ENCODE measurements around the gene PMCH.
"Not testable (repeated sequence)": the region's sequence is repeated elsewhere in the genome, so short reads cannot be mapped to it uniquely, and the experiment has no call there.

The PMCH gene, protein sequence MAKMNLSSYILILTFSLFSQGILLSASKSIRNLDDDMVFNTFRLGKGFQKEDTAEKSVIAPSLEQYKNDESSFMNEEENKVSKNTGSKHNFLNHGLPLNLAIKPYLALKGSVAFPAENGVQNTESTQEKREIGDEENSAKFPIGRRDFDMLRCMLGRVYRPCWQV

DNA sequence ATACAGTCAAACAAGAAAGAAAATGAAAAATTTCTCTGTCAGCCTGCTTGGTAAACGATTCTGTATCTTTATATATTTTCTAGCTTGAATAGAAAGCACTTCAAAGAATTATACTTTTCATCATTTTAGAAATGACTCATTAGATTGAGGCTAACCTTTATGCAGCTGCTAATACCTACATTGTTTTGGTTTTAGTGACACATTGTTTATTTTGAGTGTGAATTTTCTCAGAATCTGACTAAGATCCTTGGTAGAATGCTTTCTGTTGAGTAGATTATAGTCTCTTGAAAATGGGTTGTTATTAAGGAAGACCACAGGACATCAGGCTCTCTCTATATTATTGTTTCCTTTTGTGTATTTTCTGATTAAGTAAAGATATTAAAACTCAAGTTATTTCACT, at the start of gene PMCH:
Gene PMCH (minus strand): TSS at position 45 of the 400 bp plus-strand sequence. CDS start 63 bp downstream, outside the sequence.
- DNase-seq: no peak

DNA sequence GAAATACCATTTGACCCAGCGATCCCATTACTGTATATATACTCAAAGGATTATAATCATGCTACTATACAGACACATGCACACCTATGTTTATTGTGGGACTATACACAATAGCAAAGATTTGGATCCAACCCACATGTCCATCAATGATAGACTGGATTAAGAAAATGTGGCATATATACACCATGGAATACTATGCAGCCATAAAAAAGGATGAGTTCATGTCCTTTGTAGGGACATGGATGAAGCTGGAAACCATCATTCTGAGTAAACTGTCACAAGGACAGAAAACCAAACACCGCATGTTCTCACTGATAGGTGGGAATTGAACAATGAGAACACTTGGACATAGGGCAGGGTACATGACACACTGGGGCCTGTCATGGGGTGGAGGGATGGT, 43.2 kb upstream of the PMCH start:
- DNase-seq: not testable (repeated sequence)

DNA sequence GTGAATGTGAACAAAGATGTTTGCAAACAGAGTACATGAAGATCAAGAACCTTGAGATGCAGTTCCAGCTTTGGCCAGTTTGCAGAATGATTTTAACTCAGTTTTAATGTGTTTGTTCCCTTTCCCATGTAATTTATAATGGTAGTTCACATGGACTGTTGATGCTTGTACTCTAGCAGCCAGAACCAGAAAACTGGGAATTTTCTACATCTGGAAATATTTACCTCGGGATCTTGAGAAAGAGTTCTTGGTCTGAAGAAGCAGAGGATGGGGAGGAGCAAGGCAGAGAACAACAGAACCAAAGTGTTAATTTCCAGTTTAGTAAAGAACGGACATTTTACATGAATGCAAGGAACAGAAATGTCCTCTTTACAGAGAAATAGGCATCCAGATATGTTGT, 37.0 kb upstream of the PMCH start:
- DNase-seq: no peak

DNA sequence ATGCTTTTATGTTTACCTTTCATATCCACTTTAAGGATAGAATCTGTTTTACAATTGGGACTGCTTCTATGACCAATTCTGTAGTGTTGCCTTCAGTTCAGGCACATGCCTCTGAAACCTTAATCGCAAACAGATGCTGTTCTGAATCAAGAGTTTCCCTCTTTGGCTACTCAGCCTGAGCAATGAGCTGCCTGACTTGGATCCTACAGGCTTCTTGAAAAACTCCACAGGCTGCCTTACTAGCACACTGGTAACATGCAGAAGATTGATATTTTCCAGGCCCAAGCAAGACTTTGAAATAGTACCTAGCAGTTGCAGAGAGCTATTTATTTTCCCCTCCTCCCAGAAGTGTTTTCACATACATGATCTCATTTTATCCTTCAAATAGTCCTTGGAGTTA, 34.8 kb upstream of the PMCH start:
- no peak for DNase-seq

DNA sequence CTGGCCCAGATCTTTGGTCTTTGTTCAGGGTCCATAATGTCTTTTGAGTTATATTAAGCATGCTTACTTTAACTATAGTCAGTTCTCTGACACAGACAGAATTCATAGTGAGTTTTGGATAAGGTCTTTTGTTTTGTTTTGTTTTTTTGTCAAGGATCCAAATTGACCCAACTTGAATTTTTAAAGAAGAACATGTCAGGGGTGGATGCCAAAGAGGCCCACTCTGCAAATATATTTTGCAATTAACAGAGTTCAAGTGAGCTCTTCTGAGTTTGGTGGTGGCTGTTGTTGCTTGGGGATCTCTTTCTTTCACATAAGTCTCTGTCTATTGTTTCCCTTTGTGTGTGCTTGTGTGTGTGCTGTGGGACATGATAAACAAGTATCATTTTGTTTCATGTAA, 34.4 kb upstream of the PMCH start:
- no peak for DNase-seq

DNA sequence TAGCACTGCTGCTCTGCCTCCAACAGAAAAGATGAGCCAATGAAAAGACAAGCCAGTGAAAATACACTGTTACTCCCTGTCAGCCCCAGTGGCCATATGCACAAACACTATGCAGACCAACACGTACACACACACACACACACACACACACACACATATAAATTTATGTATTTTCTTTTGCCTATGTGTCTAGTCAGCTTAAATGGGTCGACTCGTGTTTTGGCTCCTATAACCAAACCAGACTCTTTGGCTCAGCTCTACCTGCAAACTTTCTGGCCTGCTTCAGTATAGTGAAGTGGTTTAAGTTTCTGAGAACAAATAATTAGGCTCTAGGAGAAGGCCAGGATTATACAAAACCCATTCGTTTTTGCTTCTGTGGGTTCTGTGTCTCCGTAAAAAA, 30.3 kb upstream of the PMCH start:
- DNase-seq: no peak

DNA sequence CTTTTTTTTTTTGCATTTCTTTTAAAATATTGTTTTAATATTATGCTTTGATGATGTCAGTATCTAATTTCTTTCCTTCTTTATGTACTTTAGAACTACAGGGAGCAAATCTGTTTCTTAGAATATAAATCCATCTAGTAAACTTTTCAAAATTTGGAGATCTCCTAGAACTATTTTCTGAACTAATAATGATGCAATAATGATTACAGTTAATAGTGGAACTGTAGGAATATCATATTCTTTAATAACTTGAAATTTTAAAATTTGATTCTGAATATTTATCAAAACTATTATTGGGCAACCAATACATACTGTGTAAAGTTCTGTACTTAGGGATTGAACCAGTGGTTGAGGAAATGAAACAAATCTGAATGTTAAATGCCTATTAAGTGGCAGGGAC, 23.1 kb upstream of the PMCH start:
- no peak for DNase-seq

DNA sequence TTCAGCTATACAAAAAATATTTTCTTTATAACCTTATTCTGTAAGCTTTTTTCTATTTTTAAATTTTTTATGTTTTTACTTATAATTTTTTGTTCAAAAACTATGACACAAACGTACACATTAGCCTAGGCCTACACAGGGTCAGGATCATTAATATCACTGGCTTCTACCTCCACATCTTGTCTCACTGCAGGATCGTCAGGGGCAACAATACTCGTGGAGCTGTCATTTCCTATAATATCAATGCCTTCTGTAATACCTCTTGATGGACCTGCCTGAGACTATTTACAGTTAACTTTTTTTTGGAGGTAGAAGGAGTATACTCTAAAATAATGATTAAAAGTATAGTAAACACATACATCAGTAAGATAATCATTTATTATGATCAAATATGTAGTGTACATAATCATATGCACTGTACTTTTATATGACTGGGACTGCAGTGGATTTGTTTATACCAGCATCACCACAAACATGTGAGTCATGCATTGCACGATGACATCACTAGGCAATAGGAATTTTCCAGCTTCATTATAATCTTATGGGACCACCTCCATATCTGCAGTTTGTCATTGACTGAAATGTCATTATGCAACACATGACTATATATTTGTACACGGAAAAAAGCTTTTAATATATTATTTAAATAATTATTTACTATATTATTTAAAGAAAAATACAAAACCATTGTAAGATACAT, 18.5 kb upstream of the PMCH start:
- no peak for DNase-seq

DNA sequence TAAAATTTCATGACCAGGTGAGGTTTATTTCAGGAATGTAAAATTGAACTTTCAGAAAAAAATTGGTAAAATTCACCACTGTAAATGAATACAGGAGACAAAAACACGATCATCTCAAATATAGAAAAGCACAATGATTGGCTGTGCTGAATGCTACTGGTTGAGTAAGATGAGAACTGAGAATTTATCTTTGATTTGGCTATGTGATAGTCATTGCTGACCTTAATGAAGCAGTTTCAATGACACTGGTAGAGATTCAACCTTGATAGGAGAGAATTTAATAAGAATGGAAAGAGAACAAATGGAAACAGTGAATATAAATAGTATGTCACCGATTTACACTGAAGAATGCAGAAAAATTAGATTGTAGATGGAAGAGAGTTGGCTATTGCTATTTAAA, 6.4 kb upstream of the PMCH start:
- no peak for DNase-seq

DNA sequence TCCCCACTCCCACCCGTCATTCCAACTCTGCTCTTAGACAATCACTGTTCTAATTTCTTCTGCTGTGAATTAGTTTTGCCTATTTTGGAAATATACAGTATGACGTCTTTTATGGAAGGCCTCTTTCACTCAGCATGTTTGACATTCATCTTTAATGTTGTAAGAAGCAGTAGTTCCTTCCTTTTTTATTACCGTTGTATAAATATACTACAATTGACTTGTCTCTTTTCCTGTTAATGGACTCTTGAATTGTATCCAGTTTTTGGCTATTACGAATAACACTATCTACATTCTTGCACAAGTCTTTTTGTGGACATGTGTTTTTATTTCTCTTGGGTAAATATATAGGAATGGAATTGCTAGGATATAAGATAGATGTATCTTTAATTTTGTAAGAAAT, 4.9 kb upstream of the PMCH start:
- DNase-seq: no peak

DNA sequence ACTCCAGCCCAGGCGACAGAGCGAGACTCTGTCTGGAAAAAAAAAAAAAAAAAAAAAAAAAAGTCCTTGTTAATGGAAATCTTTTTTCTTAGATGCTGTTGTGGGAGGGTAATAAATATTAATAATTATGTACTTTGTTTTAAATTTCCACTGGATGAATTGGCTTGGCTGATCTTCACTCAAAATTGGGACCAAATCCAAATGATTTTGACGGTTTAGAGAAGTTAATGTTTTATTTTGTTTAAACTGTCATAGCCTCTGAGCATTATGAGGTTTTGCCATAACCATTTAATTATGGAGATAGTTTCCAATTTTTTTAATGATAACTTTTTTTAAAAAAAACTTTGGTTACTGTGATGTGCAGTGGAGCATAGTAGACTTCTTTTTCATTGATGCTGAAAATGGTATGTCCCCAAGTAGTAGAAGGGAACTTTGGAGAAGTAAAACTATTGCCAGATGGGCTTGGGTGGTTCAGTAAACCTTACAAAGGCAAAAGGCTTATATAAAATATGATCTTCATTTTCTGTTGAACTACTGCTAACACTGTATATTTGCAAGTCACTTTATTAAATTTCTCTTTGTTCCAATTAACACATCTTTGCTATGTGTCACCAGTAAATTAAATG, 3.9 kb upstream of the PMCH start:
- no peak for DNase-seq

DNA sequence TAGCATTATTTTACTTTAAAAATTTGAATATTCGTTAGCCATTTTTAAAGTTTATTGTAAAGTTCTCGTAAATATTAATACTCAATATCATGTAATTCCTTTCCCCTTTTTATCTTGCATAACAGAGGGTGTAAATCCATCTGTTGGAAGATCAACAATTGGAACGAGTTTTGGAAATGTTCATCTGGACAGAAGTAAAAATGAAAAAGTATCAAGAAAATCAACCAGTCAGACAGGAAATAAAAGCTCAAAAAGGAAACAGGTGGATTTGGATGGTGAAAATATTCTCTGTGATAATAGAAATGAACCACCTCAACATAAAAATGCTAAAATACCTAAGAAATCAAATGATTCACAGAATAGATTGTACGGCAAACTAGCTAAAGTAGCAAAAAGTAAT, 1.8 kb downstream of the PMCH start:
- DNase-seq: no peak

DNA sequence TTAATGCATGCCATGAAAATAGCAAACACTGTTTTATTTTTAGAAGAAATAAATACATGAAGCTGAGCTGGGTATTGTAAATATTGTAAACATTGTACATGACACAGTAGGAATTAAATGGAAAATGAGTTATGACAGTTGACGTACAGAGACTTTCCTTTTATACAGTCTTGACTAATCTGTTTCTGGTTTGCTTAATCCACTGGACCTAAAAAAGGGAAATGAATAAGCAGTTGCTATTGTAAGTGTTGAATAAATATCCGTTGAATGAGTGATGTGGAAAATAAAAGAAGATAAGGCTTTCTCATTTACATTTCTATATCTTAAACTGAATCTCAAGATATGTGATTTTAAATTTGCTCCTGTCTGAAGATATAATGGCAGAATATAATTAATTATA, 15.0 kb downstream of the PMCH start:
- peak; percentile 36 for DNase-seq

DNA sequence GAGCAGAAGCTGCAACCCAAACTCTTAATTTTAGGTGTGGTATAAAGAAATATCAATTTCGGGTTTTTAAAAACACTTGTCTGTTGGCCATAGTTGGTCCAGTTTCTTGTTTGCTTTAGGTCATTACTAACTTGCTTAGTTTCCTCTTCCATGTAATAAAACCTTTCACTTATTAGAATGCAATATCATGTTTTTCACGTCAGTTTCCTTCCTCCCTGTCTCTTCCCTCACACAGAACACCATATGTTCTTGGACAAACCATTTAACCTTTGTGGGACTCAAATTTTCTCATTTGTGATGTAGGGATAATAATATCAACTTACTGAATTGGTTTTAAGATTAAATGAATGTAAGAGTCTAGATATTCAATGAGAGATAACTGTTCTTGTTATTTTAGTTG, 22.9 kb downstream of the PMCH start:
- DNase-seq: no peak

DNA sequence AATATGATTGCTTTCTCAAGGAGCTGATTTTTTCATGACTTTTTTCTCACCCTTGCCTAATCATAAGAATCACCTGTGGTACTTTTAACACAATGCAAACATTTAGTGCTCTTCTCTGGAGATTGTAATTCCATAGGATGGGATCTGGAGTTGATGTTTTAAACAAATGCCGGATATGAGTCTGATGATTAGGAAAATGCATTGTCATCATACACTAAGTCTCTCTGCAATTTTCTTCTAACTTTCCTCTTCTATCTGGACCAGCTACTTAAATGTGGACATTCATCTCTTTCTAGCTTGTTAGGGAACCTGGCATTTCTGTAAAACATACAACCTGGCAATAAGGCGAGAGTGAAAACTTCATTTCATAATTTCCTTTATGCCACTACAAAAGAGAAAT, 23.5 kb downstream of the PMCH start:
- DNase-seq: no peak

DNA sequence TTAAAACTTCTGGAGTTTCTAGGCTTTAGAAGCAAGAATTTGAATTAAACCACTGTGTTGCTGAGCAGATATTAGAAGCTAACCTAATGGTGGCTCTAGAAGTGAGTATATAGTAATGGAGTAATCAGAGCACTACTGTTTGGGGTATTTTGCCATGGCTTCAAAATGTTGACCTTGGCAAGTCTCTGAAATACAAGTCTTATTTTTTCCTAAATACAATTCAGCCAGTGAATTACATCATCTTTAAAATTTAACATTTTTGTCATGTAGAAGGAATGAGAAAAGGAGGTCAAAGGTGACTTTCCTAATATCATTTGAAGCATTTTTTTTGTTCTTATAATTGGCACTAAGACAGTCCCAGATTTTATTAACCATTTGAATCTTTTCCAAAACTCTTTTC, 25.2 kb downstream of the PMCH start:
- DNase-seq: no peak

DNA sequence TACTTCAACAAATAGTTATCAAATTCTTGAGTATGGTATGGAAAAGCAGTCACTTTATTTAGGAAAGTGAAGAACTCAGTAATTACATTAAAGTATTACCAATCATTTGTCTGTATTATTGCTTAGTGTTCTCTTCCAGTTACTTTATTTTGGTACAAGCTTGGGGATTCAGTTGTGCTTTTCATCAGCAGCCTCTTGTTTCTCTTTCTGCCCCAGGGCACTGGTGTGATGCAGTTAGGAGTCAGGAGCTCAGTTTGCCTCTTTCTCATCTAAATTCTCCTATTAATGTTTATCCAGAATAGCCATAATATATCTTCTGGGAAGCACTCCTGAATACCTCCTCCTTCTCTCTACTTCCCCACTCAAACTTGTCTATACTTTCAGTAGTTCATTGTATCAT, 25.7 kb downstream of the PMCH start:
- DNase-seq: no peak

DNA sequence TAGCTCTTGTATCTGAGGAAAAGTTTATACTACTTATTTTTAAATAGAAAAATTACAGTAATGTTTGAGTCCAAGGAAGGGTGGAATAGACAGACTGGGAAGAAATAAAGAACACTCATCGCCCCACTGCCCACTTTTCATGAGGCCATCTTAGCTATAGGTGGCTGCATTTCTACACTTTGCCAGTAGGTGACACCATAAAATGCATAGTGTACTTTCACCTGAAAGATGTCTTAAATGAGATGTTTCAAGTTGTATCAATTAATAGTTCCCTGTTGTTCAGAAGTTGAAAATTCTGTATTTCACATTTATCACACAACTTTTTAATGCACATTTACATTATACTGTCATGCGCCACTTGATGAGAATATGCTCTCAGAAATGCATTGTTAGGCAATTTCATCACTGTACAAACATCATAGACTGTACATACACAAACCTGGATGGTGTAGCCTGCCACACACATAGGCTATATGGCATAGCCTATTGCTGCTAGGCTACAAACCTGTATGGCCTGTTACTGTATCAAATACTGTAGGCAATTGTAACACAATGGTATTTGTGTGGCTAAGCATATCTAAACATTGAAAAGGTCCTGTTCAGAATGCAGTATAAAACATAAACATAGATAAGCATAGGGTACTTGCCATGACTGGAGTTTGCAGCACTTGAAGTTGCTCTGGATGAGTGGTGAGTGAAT, 27.6 kb downstream of the PMCH start:
- peak; percentile 67 for DNase-seq

DNA sequence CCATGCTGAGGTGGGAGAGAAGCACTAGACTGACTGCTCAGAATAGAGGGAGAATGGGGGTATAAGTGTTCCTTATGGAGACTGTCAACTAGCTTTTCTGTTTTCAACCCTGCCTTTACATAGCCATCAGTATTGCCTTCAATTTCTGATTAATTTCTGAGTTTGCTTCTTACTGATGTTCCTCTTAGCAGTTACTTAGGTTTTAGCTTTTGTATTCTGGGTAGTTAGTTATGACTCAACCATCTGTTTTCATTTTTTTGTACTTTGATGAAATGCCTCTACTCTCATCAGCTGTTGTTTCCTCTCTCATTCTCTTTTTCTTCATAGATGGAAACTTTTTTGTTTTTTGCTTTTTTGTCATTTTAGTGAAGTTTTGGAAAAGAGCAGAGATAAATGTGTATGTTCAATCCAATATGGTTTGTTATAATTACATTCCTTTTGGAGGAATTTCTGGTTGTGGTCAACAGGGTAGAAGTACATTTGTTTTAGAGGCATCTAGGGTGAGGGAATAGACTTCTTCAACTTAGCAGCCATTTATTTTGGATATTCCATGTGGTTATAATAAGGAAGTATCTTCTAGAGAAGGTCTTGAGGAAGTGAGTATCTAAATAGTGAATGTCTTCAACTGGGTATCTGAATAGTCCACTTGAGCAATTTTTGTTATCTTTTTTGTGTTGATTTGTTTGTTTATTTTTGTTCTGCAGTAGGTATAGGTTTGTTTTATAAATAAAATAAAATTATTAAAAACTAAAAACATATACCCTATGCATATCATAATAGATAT, 29.6 kb downstream of the PMCH start:
- DNase-seq: no peak

DNA sequence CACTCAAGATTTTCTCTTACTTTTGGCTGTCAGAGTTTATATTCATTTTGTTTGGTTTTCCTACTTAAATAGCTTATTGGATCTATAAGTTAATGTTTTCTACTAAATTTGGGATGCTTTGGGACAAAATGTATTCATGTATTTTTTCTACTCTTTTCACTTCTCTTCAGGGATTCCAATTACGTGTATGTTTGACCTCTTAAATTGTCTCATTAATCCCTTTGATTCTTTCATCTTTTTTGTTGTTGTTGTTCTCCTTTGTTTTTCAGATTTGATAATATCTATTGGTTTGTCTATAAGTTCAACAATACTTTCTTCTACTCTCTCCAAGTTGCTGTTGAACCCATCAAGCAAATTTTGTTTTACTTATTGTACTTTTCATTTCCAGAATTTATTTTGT, 34.2 kb downstream of the PMCH start:
- DNase-seq: no peak

DNA sequence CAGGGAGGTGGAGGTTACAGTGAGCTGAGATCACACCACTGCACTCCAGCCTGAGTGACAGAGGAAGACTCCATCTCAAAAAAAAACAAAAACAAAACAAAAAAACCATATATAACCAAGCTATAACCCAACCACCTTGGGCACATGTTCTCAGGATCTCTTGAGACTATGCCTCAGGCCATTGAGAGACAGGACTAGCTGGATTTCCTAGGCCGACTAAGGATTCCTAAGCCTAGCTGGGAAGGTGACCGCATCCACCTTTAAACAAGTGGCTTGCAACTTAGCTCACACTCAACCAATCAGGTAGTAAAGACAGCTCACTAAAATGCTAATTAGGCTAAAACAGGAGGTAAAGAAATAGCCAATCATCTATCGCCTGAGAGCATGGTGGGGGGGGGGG, 42.4 kb downstream of the PMCH start:
- DNase-seq: not testable (repeated sequence)

DNA sequence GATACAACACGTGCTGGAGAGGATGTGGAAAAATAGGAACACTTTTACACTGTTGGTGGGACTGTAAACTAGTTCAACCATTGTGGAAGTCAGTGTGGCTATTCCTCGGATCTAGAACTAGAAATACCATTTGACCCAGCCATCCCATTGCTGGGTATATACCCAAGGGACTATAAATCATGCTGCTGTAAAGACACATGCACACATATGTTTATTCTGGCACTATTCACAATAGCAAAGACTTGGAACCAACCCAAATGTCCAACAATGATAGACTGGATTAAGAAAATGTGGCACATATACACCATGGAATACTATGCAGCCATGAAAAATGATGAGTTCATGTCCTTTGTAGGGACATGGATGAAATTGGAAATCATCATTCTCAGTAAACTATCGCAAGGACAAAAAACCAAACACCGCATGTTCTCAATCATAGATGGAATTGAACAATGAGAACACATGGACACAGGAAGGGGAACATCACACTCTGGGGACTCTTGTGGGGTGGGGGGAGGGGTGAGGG, 50.5 kb downstream of the PMCH start:
- DNase-seq: not testable (repeated sequence)
